Measurements from ENCODE around the gene SMPD1. TPM values are rescaled to one million over a fixed set of nuclear protein-coding genes. Genes with fewer than 3 reads are reported as not detected.

Gene SMPD1
- total RNA-seq, 1 experiment from 2014 or later: 176 TPM

DNA sequence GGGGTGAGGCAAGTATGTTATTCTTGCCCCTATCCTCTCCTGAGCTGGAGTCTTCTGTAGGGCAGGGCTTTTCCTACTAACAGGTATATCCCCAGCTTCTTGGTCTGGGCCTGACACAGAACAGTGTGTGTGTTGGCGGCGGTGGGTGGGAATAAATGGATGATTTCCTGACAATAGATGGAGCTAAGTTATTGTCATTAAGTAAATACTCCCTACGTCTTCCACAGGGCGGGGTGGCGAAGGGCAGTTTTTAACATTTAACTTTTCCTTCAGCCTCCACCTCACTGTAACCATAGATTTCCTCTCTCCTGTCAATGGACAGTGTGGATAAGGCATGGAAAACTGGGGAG is 11.7 kb upstream of the SMPD1 start:
- ChIA-PET CTCF (interaction anchor here (0.5 to 2.1 kb wide), 21 partner anchors 11 to 818 kb away, joined by 3 to 25 read pairs (median 5); partner anchors contain the start of genes FHIP1B, MRPL17, SMPD1 and TRIM3), POLR2A (ENCODE audit: low non-redundant PET) (interaction anchor here (0.6 kb wide), 1 partner anchor 73 kb away, joined by 3 read pairs; no protein-coding TSS in a partner anchor)
- DNase-seq (ENCODE audit: low spot score): no peak
- intact Hi-C loops (cut with micrococcal nuclease; ENCODE audit: unreplicated experiment): no loop called here
- no peaks in the 10 kb centered on the region for H3K9me3 ChIP-seq (ENCODE audit: low read depth, low read length, poor library complexity, severe bottlenecking)
- no peak overlapping the region for H3K4me3 ChIP-seq (ENCODE audit: low read depth, low read length, poor library complexity, severe bottlenecking)
- H3K27ac ChIP-seq (ENCODE audit: low read depth, low read length, poor library complexity, severe bottlenecking): peak overlapping the region; percentile 50
- H3K27me3 ChIP-seq (replicated peaks; ENCODE audit: insufficient read depth, low read depth, low read length, poor library complexity): no peaks in the 10 kb centered on the region
- H3K36me3 ChIP-seq (ENCODE audit: insufficient read depth, low read length, poor library complexity, severe bottlenecking): no peaks in the 10 kb centered on the region
- no TSS peak for BruUV-seq (replicated peaks)
- TF ChIP-seq, protein P1, sequence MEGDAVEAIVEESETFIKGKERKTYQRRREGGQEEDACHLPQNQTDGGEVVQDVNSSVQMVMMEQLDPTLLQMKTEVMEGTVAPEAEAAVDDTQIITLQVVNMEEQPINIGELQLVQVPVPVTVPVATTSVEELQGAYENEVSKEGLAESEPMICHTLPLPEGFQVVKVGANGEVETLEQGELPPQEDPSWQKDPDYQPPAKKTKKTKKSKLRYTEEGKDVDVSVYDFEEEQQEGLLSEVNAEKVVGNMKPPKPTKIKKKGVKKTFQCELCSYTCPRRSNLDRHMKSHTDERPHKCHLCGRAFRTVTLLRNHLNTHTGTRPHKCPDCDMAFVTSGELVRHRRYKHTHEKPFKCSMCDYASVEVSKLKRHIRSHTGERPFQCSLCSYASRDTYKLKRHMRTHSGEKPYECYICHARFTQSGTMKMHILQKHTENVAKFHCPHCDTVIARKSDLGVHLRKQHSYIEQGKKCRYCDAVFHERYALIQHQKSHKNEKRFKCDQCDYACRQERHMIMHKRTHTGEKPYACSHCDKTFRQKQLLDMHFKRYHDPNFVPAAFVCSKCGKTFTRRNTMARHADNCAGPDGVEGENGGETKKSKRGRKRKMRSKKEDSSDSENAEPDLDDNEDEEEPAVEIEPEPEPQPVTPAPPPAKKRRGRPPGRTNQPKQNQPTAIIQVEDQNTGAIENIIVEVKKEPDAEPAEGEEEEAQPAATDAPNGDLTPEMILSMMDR (conservative IDR thresholded peaks at IDR 0.05; ENCODE audit: low read depth, low read length): no peak
- no peak for TF ChIP-seq EZH2 (IDR thresholded peaks at IDR 0.05; ENCODE audit: borderline replicate concordance, low read depth, low read length, poor library complexity, severe bottlenecking)
- H3K4me1 ChIP-seq (ENCODE audit: insufficient read depth, low read length, poor library complexity, severe bottlenecking): peaks cover 33% of the 10 kb centered on the region

GRCh38 chr11:6385046-6385777 is 5.1 kb upstream of the SMPD1 start:
- Histone ChIP-seq H3K36me3 (ENCODE audit: insufficient read depth, low read length, poor library complexity, severe bottlenecking) (no peaks in the 10 kb centered on the region), H3K4me3 (ENCODE audit: low read depth, low read length, poor library complexity, severe bottlenecking) (no peak overlapping the region), H3K9me3 (ENCODE audit: low read depth, low read length, poor library complexity, severe bottlenecking) (no peaks in the 10 kb centered on the region), H3K27ac (ENCODE audit: low read depth, low read length, poor library complexity, severe bottlenecking) (peak overlapping the region; percentile 97), H3K4me1 (ENCODE audit: insufficient read depth, low read length, poor library complexity, severe bottlenecking) (peaks cover 73% of the 10 kb centered on the region), H3K27me3 (replicated peaks; ENCODE audit: insufficient read depth, low read depth, low read length, poor library complexity) (no peaks in the 10 kb centered on the region)
- ChIA-PET POLR2A (ENCODE audit: low non-redundant PET) (interaction anchor here (0.6 to 1.1 kb wide), 2 partner anchors 17 to 140 kb away, joined by 3 read pairs; no protein-coding TSS in a partner anchor), CTCF (interaction anchor here (0.6 to 1.7 kb wide), 4 partner anchors 22 to 372 kb away, joined by 3 to 10 read pairs (median 4); no protein-coding TSS in a partner anchor)
- DNase-seq (ENCODE audit: low spot score): peak; percentile 94
- intact Hi-C loops (cut with micrococcal nuclease; ENCODE audit: unreplicated experiment): loop anchor here (5.0 to 10.0 kb wide), 2 partner anchors 230 to 1287 kb away; partner anchors contain the start of genes CYB5R2, TAF10 and TPP1
- BruUV-seq (replicated peaks): no TSS peak
- TF ChIP-seq EZH2 (IDR thresholded peaks at IDR 0.05; ENCODE audit: borderline replicate concordance, low read depth, low read length, poor library complexity, severe bottlenecking): no peak
- TF ChIP-seq, protein P1 (conservative IDR thresholded peaks at IDR 0.05; ENCODE audit: low read depth, low read length): no peak

DNA sequence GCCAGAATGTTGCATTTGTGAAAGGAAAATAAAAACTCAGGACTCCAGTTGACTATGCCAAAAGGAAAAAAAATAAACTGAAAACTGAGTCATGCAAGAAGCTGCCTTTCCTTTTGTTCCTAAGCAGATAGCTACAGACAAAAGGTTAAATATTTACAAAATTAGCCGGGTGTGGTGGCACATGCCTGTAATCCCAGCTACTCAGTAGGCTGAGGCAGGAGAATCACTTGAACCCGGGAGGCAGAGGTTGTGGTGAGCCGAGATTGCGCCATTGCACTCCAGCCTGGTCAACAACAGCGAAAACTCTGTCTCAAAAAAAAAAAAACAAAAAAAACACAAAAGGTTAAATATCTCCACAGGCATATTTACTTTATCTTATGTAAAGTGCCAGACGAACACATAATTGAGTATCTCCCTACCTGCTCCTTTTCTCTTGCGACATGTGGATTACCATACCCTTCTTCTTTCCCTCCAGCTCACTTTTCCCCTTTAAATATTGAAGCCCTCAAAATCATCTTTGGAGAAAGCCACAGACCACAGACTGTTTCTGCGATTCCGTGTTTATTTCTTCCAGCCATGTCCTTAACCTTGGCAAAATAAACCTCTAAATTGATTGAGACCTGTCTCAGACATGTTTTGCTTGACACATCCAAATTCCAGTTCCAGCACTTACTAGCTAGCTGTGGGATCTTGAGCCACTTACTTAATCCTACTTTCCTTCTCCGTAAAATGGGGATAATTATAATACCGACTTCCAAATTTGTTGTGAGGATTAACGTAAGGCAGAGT is 2.3 kb upstream of the SMPD1 start:
- H3K4me1 ChIP-seq (ENCODE audit: insufficient read depth, low read length, poor library complexity, severe bottlenecking): peaks cover 60% of the 10 kb centered on the region
- H3K9me3 ChIP-seq (ENCODE audit: low read depth, low read length, poor library complexity, severe bottlenecking): no peaks in the 10 kb centered on the region
- DNase-seq (ENCODE audit: low spot score): no peak
- intact Hi-C loops (cut with micrococcal nuclease; ENCODE audit: unreplicated experiment): loop anchor here (5.0 to 10.0 kb wide), 2 partner anchors 227 to 1284 kb away; partner anchors contain the start of genes CYB5R2, TAF10 and TPP1
- H3K27ac ChIP-seq (ENCODE audit: low read depth, low read length, poor library complexity, severe bottlenecking): peak overlapping the region; percentile 93
- no peak overlapping the region for H3K4me3 ChIP-seq (ENCODE audit: low read depth, low read length, poor library complexity, severe bottlenecking)
- peaks cover 7% of the 10 kb centered on the region for H3K36me3 ChIP-seq (ENCODE audit: insufficient read depth, low read length, poor library complexity, severe bottlenecking)
- ChIA-PET CTCF (interaction anchor here (0.7 kb wide), 1 partner anchor 51 kb away, joined by 3 read pairs; no protein-coding TSS in a partner anchor), POLR2A (ENCODE audit: low non-redundant PET) (no interaction called here)
- TF ChIP-seq, protein P1 (conservative IDR thresholded peaks at IDR 0.05; ENCODE audit: low read depth, low read length): no peak
- TF ChIP-seq EZH2 (IDR thresholded peaks at IDR 0.05; ENCODE audit: borderline replicate concordance, low read depth, low read length, poor library complexity, severe bottlenecking): no peak
- BruUV-seq (replicated peaks): no TSS peak
- no peaks in the 10 kb centered on the region for H3K27me3 ChIP-seq (replicated peaks; ENCODE audit: insufficient read depth, low read depth, low read length, poor library complexity)
